Measurements from ENCODE around the gene PRR20G.

DNA sequence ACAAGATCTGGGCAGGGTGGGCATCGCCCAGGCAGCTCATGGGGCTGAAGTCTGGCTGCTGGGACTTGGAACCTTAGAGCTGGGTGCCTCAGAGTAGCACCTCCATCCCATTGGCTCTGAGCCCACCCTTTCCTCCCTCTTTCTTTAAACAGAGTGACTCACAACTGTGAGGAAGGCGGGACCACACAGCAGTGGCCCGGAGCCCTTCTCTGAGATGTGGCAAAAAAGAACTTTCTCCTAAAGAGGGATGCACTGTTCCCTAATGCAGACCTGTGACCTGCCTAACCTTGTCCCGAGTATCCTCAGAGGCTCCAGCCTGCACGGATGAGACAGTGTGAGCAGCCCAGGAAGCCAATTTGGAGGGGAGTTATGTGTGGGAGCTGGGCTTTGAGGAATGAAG is 23.6 kb downstream of the PRR20G start:
- TF ChIP-seq YY1 (IDR thresholded peaks at IDR 0.05; ENCODE audit: low read depth, low read length) (no peak), ZNF24 (IDR thresholded peaks at IDR 0.05) (no peak), POLR2A (IDR thresholded peaks at IDR 0.05; ENCODE audit: low read depth, low read length) (no peak), TBL1XR1 (IDR thresholded peaks at IDR 0.05; ENCODE audit: low read depth, low read length) (no peak), SIN3A (IDR thresholded peaks at IDR 0.05; ENCODE audit: low read depth, low read length) (no peak), CEBPB (IDR thresholded peaks at IDR 0.05; ENCODE audit: borderline replicate concordance in 1 of 2, low read depth in 2 of 2, low read length in 2 of 2) (no peak), CHD2 (IDR thresholded peaks at IDR 0.05; ENCODE audit: borderline replicate concordance, low read depth, low read length) (no peak), FOXK2 (IDR thresholded peaks at IDR 0.05) (no peak)
- TF ChIP-seq, protein P1, sequence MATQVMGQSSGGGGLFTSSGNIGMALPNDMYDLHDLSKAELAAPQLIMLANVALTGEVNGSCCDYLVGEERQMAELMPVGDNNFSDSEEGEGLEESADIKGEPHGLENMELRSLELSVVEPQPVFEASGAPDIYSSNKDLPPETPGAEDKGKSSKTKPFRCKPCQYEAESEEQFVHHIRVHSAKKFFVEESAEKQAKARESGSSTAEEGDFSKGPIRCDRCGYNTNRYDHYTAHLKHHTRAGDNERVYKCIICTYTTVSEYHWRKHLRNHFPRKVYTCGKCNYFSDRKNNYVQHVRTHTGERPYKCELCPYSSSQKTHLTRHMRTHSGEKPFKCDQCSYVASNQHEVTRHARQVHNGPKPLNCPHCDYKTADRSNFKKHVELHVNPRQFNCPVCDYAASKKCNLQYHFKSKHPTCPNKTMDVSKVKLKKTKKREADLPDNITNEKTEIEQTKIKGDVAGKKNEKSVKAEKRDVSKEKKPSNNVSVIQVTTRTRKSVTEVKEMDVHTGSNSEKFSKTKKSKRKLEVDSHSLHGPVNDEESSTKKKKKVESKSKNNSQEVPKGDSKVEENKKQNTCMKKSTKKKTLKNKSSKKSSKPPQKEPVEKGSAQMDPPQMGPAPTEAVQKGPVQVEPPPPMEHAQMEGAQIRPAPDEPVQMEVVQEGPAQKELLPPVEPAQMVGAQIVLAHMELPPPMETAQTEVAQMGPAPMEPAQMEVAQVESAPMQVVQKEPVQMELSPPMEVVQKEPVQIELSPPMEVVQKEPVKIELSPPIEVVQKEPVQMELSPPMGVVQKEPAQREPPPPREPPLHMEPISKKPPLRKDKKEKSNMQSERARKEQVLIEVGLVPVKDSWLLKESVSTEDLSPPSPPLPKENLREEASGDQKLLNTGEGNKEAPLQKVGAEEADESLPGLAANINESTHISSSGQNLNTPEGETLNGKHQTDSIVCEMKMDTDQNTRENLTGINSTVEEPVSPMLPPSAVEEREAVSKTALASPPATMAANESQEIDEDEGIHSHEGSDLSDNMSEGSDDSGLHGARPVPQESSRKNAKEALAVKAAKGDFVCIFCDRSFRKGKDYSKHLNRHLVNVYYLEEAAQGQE (IDR thresholded peaks at IDR 0.05; ENCODE audit: low read depth, low read length), result no peak
